Adipocyte (in vitro differentiated cells): Measurements from ENCODE around the gene MAGI1.

Source experiments
- DNase-seq: peaks from one replicate; pipeline ENCODE4 v3.0.0-alpha.2; 2015; ENCODE audit warnings: low read depth
- H3K27me3 ChIP-seq: replicated peaks from 2 replicates; pipeline ENCODE4 v1.7.0; 2013; ENCODE audit warnings: mild to moderate bottlenecking, low read length, moderate library complexity; ENCODE audit not compliant: control insufficient read depth, insufficient read depth
- H3K36me3 ChIP-seq: 2 replicates; pipeline ENCODE4 v1.7.0; 2013; ENCODE audit warnings: low read length, mild to moderate bottlenecking, moderate library complexity; ENCODE audit not compliant: control insufficient read depth, insufficient read depth, severe bottlenecking
- H3K4me1 ChIP-seq: 2 replicates; pipeline ENCODE4 v1.7.0; 2013; ENCODE audit warnings: mild to moderate bottlenecking, low read length, moderate library complexity; ENCODE audit not compliant: control insufficient read depth, insufficient read depth
- H3K4me3 ChIP-seq: 2 replicates; pipeline ENCODE4 v1.7.0; 2013; ENCODE audit warnings: mild to moderate bottlenecking, low read length, moderate library complexity
- H3K9ac ChIP-seq: 2 replicates; pipeline ENCODE4 v1.7.0; 2013; ENCODE audit warnings: mild to moderate bottlenecking, low read length, moderate library complexity
- H3K9me3 ChIP-seq: 2 replicates; pipeline ENCODE4 v1.7.0; 2013; ENCODE audit warnings: mild to moderate bottlenecking, low read length, moderate library complexity; ENCODE audit not compliant: control insufficient read depth

The MAGI1 gene

DNA sequence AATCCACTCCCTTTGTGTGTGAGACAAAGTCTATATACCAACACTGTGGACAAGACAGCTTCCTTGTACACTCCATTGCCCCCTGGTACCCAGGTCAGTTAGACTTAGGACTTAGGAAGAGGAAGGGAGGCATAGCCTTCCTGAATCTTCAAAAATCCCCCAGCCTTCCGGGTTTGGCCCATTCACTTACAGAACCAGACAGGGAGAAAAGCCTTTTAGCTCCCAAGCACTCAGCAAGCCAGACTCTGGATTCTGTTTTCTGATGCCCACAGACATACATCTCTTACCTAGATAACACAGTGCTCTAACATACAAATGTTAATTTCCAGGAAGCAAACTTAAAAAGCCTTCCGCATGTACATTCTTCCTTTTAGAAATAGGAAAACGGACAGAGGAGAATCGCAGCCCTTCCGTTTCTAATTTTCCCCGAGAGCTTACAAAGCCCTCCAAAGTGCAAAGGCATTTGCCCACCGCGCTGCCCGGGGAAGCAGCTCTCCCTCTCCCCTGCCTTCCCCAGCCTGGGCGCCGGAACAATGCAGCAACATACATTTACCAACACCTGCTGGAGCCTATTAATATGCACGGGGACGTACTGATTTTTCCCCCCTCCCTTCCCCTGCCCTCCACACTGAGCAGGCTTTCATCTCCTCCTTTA lies 442.0 kb downstream of the MAGI1 start:
- no peaks in the 10 kb centered on the region for H3K36me3 ChIP-seq
- peaks cover 3% of the 10 kb centered on the region for H3K27me3 ChIP-seq
- H3K4me3 ChIP-seq = no peak overlapping the region
- DNase-seq = no peak
- peaks cover 5% of the 10 kb centered on the region for H3K4me1 ChIP-seq
- H3K9me3 ChIP-seq = no peaks in the 10 kb centered on the region
- no peak overlapping the region for H3K9ac ChIP-seq

GRCh38 chr3:65596029-65596300 lies 442.8 kb downstream of the MAGI1 start:
- no peaks in the 10 kb centered on the region for H3K9me3 ChIP-seq
- no peak overlapping the region for H3K9ac ChIP-seq
- peaks cover 5% of the 10 kb centered on the region for H3K4me1 ChIP-seq
- H3K27me3 ChIP-seq = peaks cover 3% of the 10 kb centered on the region
- no peak overlapping the region for H3K4me3 ChIP-seq
- H3K36me3 ChIP-seq = no peaks in the 10 kb centered on the region
- no peak for DNase-seq

GRCh38 chr3:65595222-65596028 lies 443.3 kb downstream of the MAGI1 start:
- Histone ChIP-seq H3K27me3 (peaks cover 3% of the 10 kb centered on the region), H3K9ac (no peak overlapping the region), H3K4me1 (peaks cover 5% of the 10 kb centered on the region), H3K4me3 (no peak overlapping the region), H3K9me3 (no peaks in the 10 kb centered on the region), H3K36me3 (no peaks in the 10 kb centered on the region)
- no peak for DNase-seq

GRCh38 chr3:65593780-65594752 lies 444.7 kb downstream of the MAGI1 start:
- Histone ChIP-seq H3K36me3 (no peaks in the 10 kb centered on the region), H3K9me3 (no peaks in the 10 kb centered on the region), H3K9ac (no peak overlapping the region), H3K4me1 (peaks cover 5% of the 10 kb centered on the region), H3K27me3 (peaks cover 3% of the 10 kb centered on the region), H3K4me3 (no peak overlapping the region)
- DNase-seq = no peak

GRCh38 chr3:65591313-65591712 lies 447.4 kb downstream of the MAGI1 start:
- no peaks in the 10 kb centered on the region for H3K27me3 ChIP-seq
- H3K4me3 ChIP-seq = no peak overlapping the region
- no peak overlapping the region for H3K9ac ChIP-seq
- DNase-seq = no peak
- no peaks in the 10 kb centered on the region for H3K4me1 ChIP-seq
- H3K9me3 ChIP-seq = no peaks in the 10 kb centered on the region
- no peaks in the 10 kb centered on the region for H3K36me3 ChIP-seq

DNA sequence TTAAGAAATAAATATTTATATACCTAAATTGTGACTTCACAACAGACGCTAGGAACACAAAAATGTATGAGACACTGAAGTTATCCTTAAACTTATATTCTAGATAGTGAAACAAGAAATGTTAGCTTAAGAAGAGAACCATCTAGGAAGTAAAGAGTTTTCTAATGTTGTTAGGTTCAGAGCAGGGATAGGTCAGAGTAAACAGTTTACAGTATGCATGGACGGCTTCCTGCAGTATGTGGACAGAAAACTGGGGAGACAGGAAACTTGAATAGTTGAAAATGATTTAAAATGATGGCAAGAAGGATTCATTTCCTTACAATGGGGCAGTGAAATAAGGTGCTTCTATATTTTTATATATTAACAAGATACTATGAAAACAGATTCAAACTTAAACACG lies 449.8 kb downstream of the MAGI1 start:
- H3K27me3 ChIP-seq = no peaks in the 10 kb centered on the region
- H3K4me3 ChIP-seq = no peak overlapping the region
- no peaks in the 10 kb centered on the region for H3K9me3 ChIP-seq
- no peak for DNase-seq
- H3K9ac ChIP-seq = no peak overlapping the region
- peaks cover 4% of the 10 kb centered on the region for H3K4me1 ChIP-seq
- no peaks in the 10 kb centered on the region for H3K36me3 ChIP-seq

DNA sequence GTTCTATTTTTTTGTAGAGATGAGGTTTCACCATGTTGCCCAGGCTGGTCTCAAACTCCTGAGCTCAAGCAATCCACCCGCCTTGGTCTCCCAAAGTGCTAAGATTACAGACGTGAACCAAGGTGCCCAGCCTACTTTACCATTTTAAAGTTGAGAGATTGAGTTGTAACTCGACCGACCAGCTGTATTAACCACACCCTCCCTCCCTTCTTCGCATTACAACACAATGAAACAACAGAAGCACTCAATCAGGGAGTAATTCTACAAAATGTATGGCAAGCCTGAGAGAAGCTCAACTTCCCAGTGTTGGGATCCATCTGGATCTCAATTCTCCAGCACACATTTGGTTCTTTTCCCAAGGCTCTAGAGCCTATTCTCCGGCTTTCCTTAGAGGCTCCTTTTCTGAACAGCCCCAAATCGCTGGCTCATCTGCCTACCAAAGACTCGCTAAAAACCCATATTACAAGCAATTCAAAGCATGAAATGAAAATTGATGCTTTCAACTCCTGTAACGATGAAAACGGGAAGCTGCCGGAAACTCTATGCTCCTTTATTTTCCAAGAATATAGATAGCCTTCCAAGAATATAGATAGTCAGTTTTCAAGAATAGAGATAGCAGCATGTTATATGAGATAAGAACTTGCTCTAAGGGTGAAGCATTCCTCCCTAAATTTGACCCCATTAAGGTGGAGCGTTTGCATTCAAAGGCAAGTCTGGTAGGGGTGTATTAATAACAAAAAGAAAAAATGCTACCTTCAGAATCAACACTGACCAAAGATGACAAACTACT lies 450.9 kb downstream of the MAGI1 start:
- no peak for DNase-seq
- no peak overlapping the region for H3K4me3 ChIP-seq
- no peak overlapping the region for H3K9ac ChIP-seq
- no peaks in the 10 kb centered on the region for H3K36me3 ChIP-seq
- H3K9me3 ChIP-seq = no peaks in the 10 kb centered on the region
- no peaks in the 10 kb centered on the region for H3K27me3 ChIP-seq
- H3K4me1 ChIP-seq = peaks cover 14% of the 10 kb centered on the region

DNA sequence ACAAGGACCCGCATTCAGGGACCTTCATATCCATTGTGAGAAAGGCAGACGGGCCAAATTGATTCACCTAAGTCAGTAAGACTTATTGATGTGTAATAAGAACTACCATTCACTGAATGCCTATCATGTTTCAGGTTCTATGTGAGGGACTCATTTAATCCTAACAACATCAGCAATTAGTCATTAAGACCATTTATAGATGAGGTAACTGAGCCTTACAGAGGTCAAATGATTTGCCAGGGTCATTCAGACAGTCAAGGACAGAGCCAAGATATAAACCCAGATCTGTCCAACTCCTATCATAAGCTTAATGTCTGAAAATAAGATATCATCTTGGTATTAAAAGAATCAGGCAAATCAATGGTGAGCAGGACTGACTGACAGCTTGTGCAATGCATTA lies 453.8 kb downstream of the MAGI1 start:
- Histone ChIP-seq H3K36me3 (no peaks in the 10 kb centered on the region), H3K4me3 (no peak overlapping the region), H3K9ac (no peak overlapping the region), H3K4me1 (peaks cover 18% of the 10 kb centered on the region), H3K9me3 (no peaks in the 10 kb centered on the region), H3K27me3 (no peaks in the 10 kb centered on the region)
- no peak for DNase-seq

- H3K4me1 ChIP-seq = peaks cover 18% of the 10 kb centered on the region
- H3K9me3 ChIP-seq = no peaks in the 10 kb centered on the region
- H3K27me3 ChIP-seq = no peaks in the 10 kb centered on the region
- H3K36me3 ChIP-seq = no peaks in the 10 kb centered on the region
- no peak for DNase-seq
- H3K9ac ChIP-seq = no peak overlapping the region
- H3K4me3 ChIP-seq = no peak overlapping the region
Observed at GRCh38 chr3:65584002-65584401, 454.7 kb downstream of the MAGI1 start.

DNA sequence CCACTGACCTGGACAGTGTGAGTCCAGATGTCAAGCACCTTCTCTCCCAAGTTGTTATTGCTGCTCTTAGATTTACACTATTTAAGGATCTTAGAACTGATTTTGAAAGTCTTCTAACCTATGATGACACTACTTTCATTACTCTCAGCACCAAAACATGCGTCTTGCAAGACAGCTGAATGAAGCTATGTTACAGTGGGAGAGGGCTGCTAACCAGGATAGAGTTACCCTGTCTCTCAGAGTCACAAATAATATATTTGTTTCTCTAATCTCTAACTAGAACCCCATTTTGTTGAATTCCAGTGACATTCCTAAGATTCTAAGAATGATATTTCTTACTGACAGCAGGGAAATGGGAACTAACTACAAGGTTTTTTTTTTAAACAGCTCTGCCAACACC lies 455.5 kb downstream of the MAGI1 start:
- no peak overlapping the region for H3K4me3 ChIP-seq
- H3K9me3 ChIP-seq = no peaks in the 10 kb centered on the region
- no peaks in the 10 kb centered on the region for H3K36me3 ChIP-seq
- H3K27me3 ChIP-seq = no peaks in the 10 kb centered on the region
- DNase-seq = peak; percentile 23
- no peak overlapping the region for H3K9ac ChIP-seq
- H3K4me1 ChIP-seq = peaks cover 18% of the 10 kb centered on the region
